Transverse colon (tissue), 4 donors: Measurements from ENCODE around the gene COPZ2. TPM values are rescaled to one million over a fixed set of nuclear protein-coding genes. Genes with fewer than 3 reads are reported as not detected.
"Not testable (repeated sequence)": the region's sequence is repeated elsewhere in the genome, so short reads cannot be mapped to it uniquely, and the experiment has no call there.

ENCODE experiments used
- DNase-seq: peaks from one replicate; pipeline ENCODE4 v3.0.0-alpha.2; 2019
- H3K27ac ChIP-seq, 4 donors: fragments of 200-600 bp; sonication (generic); 2 replicates each; pipeline ENCODE4 v1.5.1; 2016 to 2018; ENCODE audit warnings: inconsistent platforms in 4 of 4
- H3K27me3 ChIP-seq: fragments of 200-600 bp; sonication (generic); 2 replicates; pipeline ENCODE4 v1.5.1; 2017; ENCODE audit warnings: inconsistent platforms
- H3K36me3 ChIP-seq, 4 donors: fragments of 200-600 bp; sonication (generic); 2 replicates each; pipeline ENCODE4 v1.5.1; 2017 to 2019; ENCODE audit warnings: inconsistent platforms in 4 of 4
- H3K4me1 ChIP-seq, 4 donors: fragments of 200-600 bp; sonication (generic); 2 replicates each; pipeline ENCODE4 v1.5.1; 2017 to 2020; ENCODE audit warnings: inconsistent platforms in 4 of 4
- H3K4me3 ChIP-seq, 4 donors: fragments of 200-600 bp; sonication (generic); 1 replicate in 1 of 4; 2 replicates in 3 of 4; pipeline versions ENCODE4 v1.5.1 to v1.6.1; 2017 to 2019; ENCODE audit warnings: inconsistent platforms in 4 of 4
- H3K9me3 ChIP-seq, 2 donors: fragments of 200-600 bp; sonication (generic); 2 replicates each; pipeline ENCODE4 v1.5.1; 2017 to 2019; ENCODE audit warnings: inconsistent platforms in 2 of 2
- EP300 ChIP-seq: sonication (generic); formaldehyde crosslinking; IDR thresholded peaks from one replicate; pipeline ENCODE4 v1.6.1; 2017; ENCODE audit warnings: antibody characterized with exemption, low read depth
- POLR2A ChIP-seq: fragments of 450-650 bp; IDR thresholded peaks from one replicate; pipeline ENCODE4 v1.6.1; 2016; ENCODE audit warnings: antibody characterized with exemption, mild to moderate bottlenecking, moderate library complexity
- POLR2AphosphoS5 ChIP-seq, 3 donors: sonication (generic); formaldehyde crosslinking; IDR thresholded peaks; one replicate each; pipeline ENCODE4 v1.6.1; 2016; ENCODE audit warnings: antibody characterized with exemption in 3 of 3
- WGBS, 2 donors: methylation state at CpG; one replicate each; pipeline ENCODE4 v1.1.5; 2018; ENCODE audit warnings: low coverage in 1 of 2; 5-methylcytosine and 5-hydroxymethylcytosine counted together
- in situ Hi-C, 4 donors: fragments of 200-750 bp; cut with MboI; loops; one replicate each; pipeline versions ENCODE4 v1.15.0 to v1.15.1; 2017; ENCODE audit warnings: low sequenced_read_pairs in 3 of 4, low pct_ligation_motif_present in 1 of 4, low pct_unique_long_range_greater_than_20kb in 1 of 4
- intact Hi-C: fragments of 100-400 bp; cut with DNase I; formaldehyde crosslinking; loops from one replicate; pipeline ENCODE4 v1.15.1; 2023; ENCODE audit warnings: low total_unique reads
- total RNA-seq, 4 donors: library from RNA; depleted of rRNA; stranded (reverse); fragments of >200 nt; gene quantifications; one replicate each; pipeline ENCODE4 v1.1.0, GENCODE V29; 2016
- TF ChIP-seq, protein P1 (sequence below), 5 experiments: fragments of 200-600 bp in 3 of 5; fragments of 450-650 bp in 2 of 5; sonication (generic) in 3 of 5; IDR thresholded peaks; 1 replicate in 2 of 5; 2 replicates in 3 of 5; pipeline ENCODE4 v1.5.1; 2016 to 2017; ENCODE audit warnings: antibody characterized with exemption in 5 of 5, inconsistent platforms in 3 of 5, mild to moderate bottlenecking in 2 of 5, moderate library complexity in 1 of 5

Gene COPZ2
- total RNA-seq, 4 donors from 2014 or later, result 6.0 to 11.2 (median 8.3) TPM

DNA sequence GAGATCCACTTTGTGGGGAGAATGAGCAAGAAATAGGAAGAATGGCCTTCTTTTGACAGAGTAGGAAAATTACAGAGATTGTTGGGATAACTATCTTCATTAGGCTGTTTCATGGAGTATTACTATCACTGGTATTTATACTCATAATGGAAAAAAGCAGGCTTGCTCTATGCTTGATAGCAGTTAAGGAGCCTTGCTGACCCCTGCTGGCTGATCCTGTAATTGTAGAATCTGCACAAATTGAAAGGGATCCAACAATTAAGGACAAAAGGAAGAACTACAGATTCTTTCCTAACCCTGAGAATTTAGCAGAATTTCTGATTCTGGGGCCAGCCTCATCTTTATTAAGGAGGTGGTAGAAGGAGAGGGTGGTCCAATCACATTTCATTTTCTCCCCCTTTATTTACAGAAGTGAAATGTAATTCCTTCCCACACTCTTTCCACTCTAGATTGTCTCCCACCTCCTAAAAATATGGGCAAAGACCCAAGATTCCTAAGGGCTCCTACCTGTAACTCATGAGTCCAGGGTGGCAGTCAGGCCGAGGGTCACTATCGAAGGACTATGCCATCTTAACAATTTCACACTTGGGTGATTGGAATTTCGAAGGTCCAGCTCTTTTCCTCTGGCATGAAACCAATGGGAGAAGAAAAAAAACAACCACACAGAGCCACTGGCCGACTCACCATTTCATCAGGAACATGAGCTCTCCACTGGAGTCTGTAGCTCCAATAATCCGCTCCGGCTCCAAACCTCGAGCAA lies 36.9 kb upstream of the COPZ2 start:
- H3K4me3 ChIP-seq, result no peak overlapping the region
- H3K4me1 ChIP-seq, result no peaks in the 10 kb centered on the region
- peaks cover 0 to 18% (median 9%) of the 10 kb centered on the region in 4 donors for H3K36me3 ChIP-seq
- WGBS, 2 donors, result 75 to 78% methylated on average over 7 of the region's 7 CpGs
- intact Hi-C loops (loop anchor here (2.0 to 10.0 kb wide), 2 partner anchors 48 to 50 kb away; no protein-coding TSS in a partner anchor), in situ Hi-C loops (loop anchor here in 3 of 4 donors (5.0 to 10.0 kb wide), 2 partner anchors 42 to 50 kb away; no protein-coding TSS in a partner anchor)
- H3K27me3 ChIP-seq, result no peaks in the 10 kb centered on the region
- DNase-seq, result peak; percentile 84
- TF ChIP-seq EP300, result no peak
- no peak for TF ChIP-seq POLR2A
- peak in 1 of 3 donors; percentile 31 for TF ChIP-seq POLR2AphosphoS5 (IDR thresholded peaks at IDR 0.05)
- TF ChIP-seq, protein P1, sequence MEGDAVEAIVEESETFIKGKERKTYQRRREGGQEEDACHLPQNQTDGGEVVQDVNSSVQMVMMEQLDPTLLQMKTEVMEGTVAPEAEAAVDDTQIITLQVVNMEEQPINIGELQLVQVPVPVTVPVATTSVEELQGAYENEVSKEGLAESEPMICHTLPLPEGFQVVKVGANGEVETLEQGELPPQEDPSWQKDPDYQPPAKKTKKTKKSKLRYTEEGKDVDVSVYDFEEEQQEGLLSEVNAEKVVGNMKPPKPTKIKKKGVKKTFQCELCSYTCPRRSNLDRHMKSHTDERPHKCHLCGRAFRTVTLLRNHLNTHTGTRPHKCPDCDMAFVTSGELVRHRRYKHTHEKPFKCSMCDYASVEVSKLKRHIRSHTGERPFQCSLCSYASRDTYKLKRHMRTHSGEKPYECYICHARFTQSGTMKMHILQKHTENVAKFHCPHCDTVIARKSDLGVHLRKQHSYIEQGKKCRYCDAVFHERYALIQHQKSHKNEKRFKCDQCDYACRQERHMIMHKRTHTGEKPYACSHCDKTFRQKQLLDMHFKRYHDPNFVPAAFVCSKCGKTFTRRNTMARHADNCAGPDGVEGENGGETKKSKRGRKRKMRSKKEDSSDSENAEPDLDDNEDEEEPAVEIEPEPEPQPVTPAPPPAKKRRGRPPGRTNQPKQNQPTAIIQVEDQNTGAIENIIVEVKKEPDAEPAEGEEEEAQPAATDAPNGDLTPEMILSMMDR (IDR thresholded peaks at IDR 0.05), result peak; percentile 72 to 91 (median 79)
- H3K27ac ChIP-seq, result no peak overlapping the region
- H3K9me3 ChIP-seq, result no peaks in the 10 kb centered on the region

- in situ Hi-C loops, result loop anchor here in 3 of 4 donors (5.0 to 10.0 kb wide), 2 partner anchors 41 to 49 kb away; no protein-coding TSS in a partner anchor
- not testable (repeated sequence) for H3K27ac ChIP-seq, DNase-seq, H3K9me3 ChIP-seq, H3K4me1 ChIP-seq, H3K27me3 ChIP-seq, H3K4me3 ChIP-seq
- intact Hi-C loops, result loop anchor here (2.0 to 10.0 kb wide), 2 partner anchors 47 to 51 kb away; no protein-coding TSS in a partner anchor
- peaks cover 0 to 23% (median 9%) of the 10 kb centered on the region in 4 donors for H3K36me3 ChIP-seq
- WGBS, 2 donors, result 95 to 100% methylated on average over 4 to 5 of the region's 5 CpGs
These were observed 36.0 kb upstream of the COPZ2 start for GRCh38 chr17:48073566-48074094.

DNA sequence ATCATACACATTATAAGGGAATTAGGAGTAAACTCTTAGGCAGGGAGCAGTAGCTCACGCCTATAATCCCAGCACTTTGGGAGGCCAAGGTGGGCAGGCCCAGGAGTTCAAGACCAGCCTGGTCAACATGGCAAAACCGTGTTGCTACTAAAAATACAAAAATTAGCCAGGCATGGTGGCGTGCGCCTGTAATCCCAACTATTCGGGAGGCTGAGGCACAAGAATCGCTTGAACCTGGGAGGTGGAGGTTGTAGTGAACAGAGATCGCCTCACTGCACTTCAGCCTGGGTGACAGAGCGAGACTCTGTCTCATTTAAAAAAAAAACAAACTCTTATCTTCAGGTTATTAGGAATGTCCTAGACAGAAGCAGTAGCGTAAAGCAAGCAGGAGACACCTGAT lies 35.2 kb upstream of the COPZ2 start:
- not testable (repeated sequence) for H3K27me3 ChIP-seq, H3K4me1 ChIP-seq, H3K27ac ChIP-seq, H3K4me3 ChIP-seq, DNase-seq, H3K9me3 ChIP-seq
- intact Hi-C loops, result loop anchor here (10.0 kb wide), 1 partner anchor 52 kb away; no protein-coding TSS in a partner anchor
- peaks cover 0 to 23% (median 9%) of the 10 kb centered on the region in 4 donors for H3K36me3 ChIP-seq
- WGBS, 2 donors, result 94 to 100% methylated on average over 3 to 9 of the region's 9 CpGs
- in situ Hi-C loops, result loop anchor here in 3 of 4 donors (5.0 to 10.0 kb wide), 2 partner anchors 41 to 48 kb away; no protein-coding TSS in a partner anchor

DNA sequence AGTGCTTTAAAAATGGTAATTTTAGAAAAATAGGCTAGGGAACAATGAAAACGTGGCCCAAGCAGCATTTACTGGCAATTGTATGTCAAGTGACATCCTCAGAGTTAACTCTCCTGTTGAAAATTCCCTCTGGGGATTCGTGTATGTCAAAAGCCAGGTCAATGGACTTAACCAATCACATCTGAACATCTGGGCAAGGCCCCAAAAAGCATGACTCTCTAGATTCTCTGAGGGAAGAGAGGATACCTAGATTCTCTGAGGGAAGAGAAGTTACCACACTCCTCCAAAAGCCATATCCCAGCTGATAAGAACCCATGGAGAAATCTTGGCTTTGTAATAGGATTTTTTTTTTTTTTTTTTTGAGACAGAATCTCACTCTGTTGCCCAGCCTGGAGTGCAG lies 34.1 kb upstream of the COPZ2 start:
- intact Hi-C loops (loop anchor here (10.0 kb wide), 1 partner anchor 53 kb away; no protein-coding TSS in a partner anchor), in situ Hi-C loops (loop anchor here in 3 of 4 donors (5.0 to 10.0 kb wide), 2 partner anchors 39 to 47 kb away; no protein-coding TSS in a partner anchor)
- TF ChIP-seq, protein P1 (IDR thresholded peaks at IDR 0.05), result no peak
- TF ChIP-seq EP300 (no peak), POLR2A (no peak), POLR2AphosphoS5 (IDR thresholded peaks at IDR 0.05) (no peak)
- Histone ChIP-seq H3K36me3 (peaks cover 0 to 20% (median 9%) of the 10 kb centered on the region in 4 donors), H3K27me3 (no peaks in the 10 kb centered on the region), H3K4me1 (no peaks in the 10 kb centered on the region), H3K9me3 (no peaks in the 10 kb centered on the region), H3K27ac (no peak overlapping the region), H3K4me3 (no peak overlapping the region)
- 56 to 74% methylated on average over 2 of the region's 2 CpGs for WGBS, 2 donors
- no peak for DNase-seq

DNA sequence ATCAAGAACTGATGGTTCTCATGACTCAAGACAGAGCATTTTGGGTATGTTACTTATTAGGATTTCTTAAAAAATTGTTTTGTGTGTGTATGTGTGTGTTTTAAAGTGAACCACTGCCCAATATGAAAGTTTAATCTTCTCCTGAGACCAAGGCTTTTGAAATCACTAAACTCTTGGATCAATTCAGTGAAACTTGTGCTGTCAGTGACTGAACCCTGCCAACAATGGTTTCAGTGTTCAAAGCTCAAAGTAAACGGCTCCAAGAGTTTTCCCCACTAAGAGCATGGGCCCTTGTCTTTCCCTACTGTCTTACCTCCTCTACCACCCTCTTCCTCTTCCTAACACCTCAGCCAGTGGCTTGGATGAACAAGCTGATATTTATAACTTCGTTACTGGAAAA lies 32.6 kb upstream of the COPZ2 start:
- no peak for TF ChIP-seq POLR2A
- no peak for DNase-seq
- Histone ChIP-seq H3K9me3 (no peaks in the 10 kb centered on the region), H3K27me3 (no peaks in the 10 kb centered on the region), H3K36me3 (peaks cover 0 to 11% (median 3%) of the 10 kb centered on the region in 4 donors), H3K4me3 (no peak overlapping the region), H3K27ac (no peak overlapping the region), H3K4me1 (no peaks in the 10 kb centered on the region)
- in situ Hi-C loops, result loop anchor here in 3 of 4 donors (5.0 to 10.0 kb wide), 2 partner anchors 38 to 45 kb away; no protein-coding TSS in a partner anchor
- 33 to 44% methylated on average over 1 to 2 of the region's 2 CpGs for WGBS, 2 donors
- intact Hi-C loops, result loop anchor here (10.0 kb wide), 1 partner anchor 55 kb away; no protein-coding TSS in a partner anchor
